ENCODE data around the gene NELL1.

NELL1 gene

GRCh38 chr11:20668131-20668809 is 1.1 kb upstream of the NELL1 start:
- POLR2A ChIA-PET, result no interaction called here
- DNase-seq (ENCODE audit: extremely low spot score), result no peak
- TF ChIP-seq L3MBTL2 (conservative IDR thresholded peaks at IDR 0.05), result no peak
- no peak for TF ChIP-seq ELF4 (IDR thresholded peaks at IDR 0.05)
- TF ChIP-seq ZNF384 (IDR thresholded peaks at IDR 0.05), result no peak
- TF ChIP-seq BHLHE40 (IDR thresholded peaks at IDR 0.05; ENCODE audit: borderline replicate concordance), result no peak
- CTCF ChIA-PET, result no interaction called here

- CTCF ChIA-PET, result no interaction called here
- TF ChIP-seq LEF1 (IDR thresholded peaks at IDR 0.05; ENCODE audit: borderline replicate concordance) (no peak), PKNOX1 (IDR thresholded peaks at IDR 0.05) (no peak), FOXK2 (IDR thresholded peaks at IDR 0.05) (no peak), FOXA1 (IDR thresholded peaks at IDR 0.05) (no peak), BHLHE40 (IDR thresholded peaks at IDR 0.05; ENCODE audit: borderline replicate concordance) (no peak), ARNT (IDR thresholded peaks at IDR 0.05) (no peak), FOXM1 (IDR thresholded peaks at IDR 0.05; ENCODE audit: borderline replicate concordance) (no peak), CTBP1 (IDR thresholded peaks at IDR 0.05; ENCODE audit: borderline replicate concordance) (no peak), L3MBTL2 (conservative IDR thresholded peaks at IDR 0.05) (no peak), SUZ12 (IDR thresholded peaks at IDR 0.05) (no peak), TARDBP (IDR thresholded peaks at IDR 0.05) (no peak), NFRKB (IDR thresholded peaks at IDR 0.05) (no peak), HDGF (IDR thresholded peaks at IDR 0.05; ENCODE audit: borderline replicate concordance) (no peak), ELF4 (IDR thresholded peaks at IDR 0.05) (no peak), ZNF384 (IDR thresholded peaks at IDR 0.05) (no peak), SP1 (IDR thresholded peaks at IDR 0.05) (no peak)
- POLR2A ChIA-PET, result no interaction called here
- peak; percentile 20 for DNase-seq (ENCODE audit: extremely low spot score)
Observed at GRCh38 chr11:20669820-20670684, 666 bp downstream of the NELL1 start.

GRCh38 chr11:20670932-20671403 is 1.6 kb downstream of the NELL1 start:
- ChIA-PET CTCF (no interaction called here), POLR2A (no interaction called here)
- TF ChIP-seq TARDBP (IDR thresholded peaks at IDR 0.05) (no peak), ZNF384 (IDR thresholded peaks at IDR 0.05) (no peak), PKNOX1 (IDR thresholded peaks at IDR 0.05) (no peak)
- DNase-seq (ENCODE audit: extremely low spot score), result no peak

- TF ChIP-seq PKNOX1 (IDR thresholded peaks at IDR 0.05) (no peak), BHLHE40 (IDR thresholded peaks at IDR 0.05; ENCODE audit: borderline replicate concordance) (no peak), ELF4 (IDR thresholded peaks at IDR 0.05) (no peak), TARDBP (IDR thresholded peaks at IDR 0.05) (no peak), FOXM1 (IDR thresholded peaks at IDR 0.05; ENCODE audit: borderline replicate concordance) (no peak), FOXK2 (IDR thresholded peaks at IDR 0.05) (no peak), NFRKB (IDR thresholded peaks at IDR 0.05) (no peak), FOXA1 (IDR thresholded peaks at IDR 0.05) (no peak), ARNT (IDR thresholded peaks at IDR 0.05) (no peak), SP1 (IDR thresholded peaks at IDR 0.05) (no peak), CTBP1 (IDR thresholded peaks at IDR 0.05; ENCODE audit: borderline replicate concordance) (no peak), L3MBTL2 (conservative IDR thresholded peaks at IDR 0.05) (no peak)
- CTCF ChIA-PET, result interaction anchor here (0.6 to 1.3 kb wide), 7 partner anchors 9 to 864 kb away, joined by 3 to 9 read pairs (median 3); no protein-coding TSS in a partner anchor
- DNase-seq (ENCODE audit: extremely low spot score), result peak; percentile 49
- POLR2A ChIA-PET, result no interaction called here
Observed at GRCh38 chr11:20671856-20672546, 2.6 kb downstream of the NELL1 start.

- ChIA-PET POLR2A (no interaction called here), CTCF (interaction anchor here (0.7 to 1.3 kb wide), 4 partner anchors 8 to 864 kb away, joined by 3 to 9 read pairs (median 3); no protein-coding TSS in a partner anchor)
- TF ChIP-seq LEF1 (IDR thresholded peaks at IDR 0.05; ENCODE audit: borderline replicate concordance) (no peak), ZNF384 (IDR thresholded peaks at IDR 0.05) (peak; percentile 70), ELF4 (IDR thresholded peaks at IDR 0.05) (no peak)
- DNase-seq (ENCODE audit: extremely low spot score), result no peak
Observed at GRCh38 chr11:20672575-20672974, 3.2 kb downstream of the NELL1 start.

GRCh38 chr11:20676658-20677057 is 7.3 kb downstream of the NELL1 start:
- TF ChIP-seq SP1 (IDR thresholded peaks at IDR 0.05), result no peak
- TF ChIP-seq NFRKB (IDR thresholded peaks at IDR 0.05), result no peak
- TF ChIP-seq L3MBTL2 (conservative IDR thresholded peaks at IDR 0.05), result no peak
- TF ChIP-seq PKNOX1 (IDR thresholded peaks at IDR 0.05), result no peak
- TF ChIP-seq FOXM1 (IDR thresholded peaks at IDR 0.05; ENCODE audit: borderline replicate concordance), result no peak
- TF ChIP-seq FOXK2 (IDR thresholded peaks at IDR 0.05), result no peak
- TF ChIP-seq TARDBP (IDR thresholded peaks at IDR 0.05), result no peak
- no peak for TF ChIP-seq LEF1 (IDR thresholded peaks at IDR 0.05; ENCODE audit: borderline replicate concordance)
- TF ChIP-seq CTBP1 (IDR thresholded peaks at IDR 0.05; ENCODE audit: borderline replicate concordance), result no peak
- no peak for TF ChIP-seq ELF4 (IDR thresholded peaks at IDR 0.05)
- no peak for TF ChIP-seq BHLHE40 (IDR thresholded peaks at IDR 0.05; ENCODE audit: borderline replicate concordance)
- POLR2A ChIA-PET, result no interaction called here
- DNase-seq (ENCODE audit: extremely low spot score), result no peak
- CTCF ChIA-PET, result no interaction called here

All from HEK293T (cell line).